GM12801 (cell line): ENCODE results near the gene SLC35C1.

ENCODE experiments used
- CTCF ChIP-seq: IDR thresholded peaks from one replicate; pipeline ENCODE4 v1.5.1; 2011; ENCODE audit warnings: control low read depth; ENCODE audit not compliant: insufficient read length; ENCODE audit errors: extremely low read depth

The SLC35C1 gene

DNA sequence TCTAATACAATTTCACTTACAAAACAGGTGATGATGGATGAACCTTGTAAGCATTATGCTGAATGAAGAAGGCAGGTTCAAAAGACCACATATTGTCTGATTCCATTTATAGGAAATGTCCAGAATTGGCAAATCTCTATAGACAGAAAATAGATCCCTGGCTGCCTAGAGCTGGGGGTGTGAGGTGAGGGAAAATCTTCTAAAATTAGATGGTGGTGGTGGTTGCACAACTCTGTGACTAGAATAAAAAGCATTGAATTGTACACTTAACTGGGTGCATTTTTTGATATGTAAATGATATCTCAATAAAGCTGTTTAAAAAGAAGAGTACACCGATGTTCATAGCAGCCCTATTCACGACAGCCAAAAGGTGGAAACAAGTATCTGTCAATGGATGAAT lies 25.6 kb downstream of the SLC35C1 start:
- TF ChIP-seq CTCF: no peak

GRCh38 chr11:45832811-45833441 lies 28.0 kb downstream of the SLC35C1 start:
- TF ChIP-seq CTCF: no peak

DNA sequence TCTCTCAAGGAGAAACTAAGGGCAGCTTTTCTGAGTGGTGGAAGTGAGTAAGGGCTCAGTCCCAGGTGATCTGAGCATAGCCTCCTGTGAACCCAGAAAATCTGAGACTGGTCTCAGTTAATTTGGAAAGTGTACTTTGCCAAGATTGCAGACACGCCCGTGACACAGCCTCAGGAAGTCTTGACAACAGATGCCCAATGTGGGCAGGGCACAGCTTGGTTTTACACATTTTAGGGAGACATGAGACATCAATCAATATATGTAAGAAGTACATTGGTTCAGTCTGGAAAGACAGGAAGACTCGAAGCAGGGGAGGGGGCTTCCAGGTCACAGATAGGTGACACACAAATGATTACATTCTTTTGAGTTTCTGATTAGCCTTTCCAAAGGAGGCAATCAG lies 28.8 kb downstream of the SLC35C1 start:
- no peak for TF ChIP-seq CTCF

- TF ChIP-seq CTCF: no peak
Measured at GRCh38 chr11:45834298-45834756, 29.4 kb downstream of the SLC35C1 start.

DNA sequence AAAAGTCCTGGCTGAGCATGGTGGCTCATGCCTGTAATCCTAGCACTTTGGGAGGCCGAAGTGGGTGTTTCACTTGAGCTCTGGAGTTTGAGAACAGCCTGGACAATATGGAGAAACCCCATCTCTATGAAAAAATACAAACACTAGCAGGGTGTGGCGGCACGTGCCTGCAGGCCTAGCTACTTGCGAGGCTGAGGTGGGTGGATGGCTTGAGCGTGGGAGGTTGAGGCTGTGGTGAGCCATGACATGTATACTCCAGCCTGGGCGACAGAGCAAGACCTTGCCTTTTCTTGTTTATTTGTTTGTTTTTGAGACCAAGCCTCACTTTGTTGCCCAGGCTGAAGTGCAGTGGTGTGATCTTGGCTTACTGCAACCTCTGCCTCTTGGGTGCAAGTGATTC lies 34.3 kb downstream of the SLC35C1 start:
- no peak for TF ChIP-seq CTCF

GRCh38 chr11:45843158-45843924 lies 38.4 kb downstream of the SLC35C1 start:
- no peak for TF ChIP-seq CTCF

DNA sequence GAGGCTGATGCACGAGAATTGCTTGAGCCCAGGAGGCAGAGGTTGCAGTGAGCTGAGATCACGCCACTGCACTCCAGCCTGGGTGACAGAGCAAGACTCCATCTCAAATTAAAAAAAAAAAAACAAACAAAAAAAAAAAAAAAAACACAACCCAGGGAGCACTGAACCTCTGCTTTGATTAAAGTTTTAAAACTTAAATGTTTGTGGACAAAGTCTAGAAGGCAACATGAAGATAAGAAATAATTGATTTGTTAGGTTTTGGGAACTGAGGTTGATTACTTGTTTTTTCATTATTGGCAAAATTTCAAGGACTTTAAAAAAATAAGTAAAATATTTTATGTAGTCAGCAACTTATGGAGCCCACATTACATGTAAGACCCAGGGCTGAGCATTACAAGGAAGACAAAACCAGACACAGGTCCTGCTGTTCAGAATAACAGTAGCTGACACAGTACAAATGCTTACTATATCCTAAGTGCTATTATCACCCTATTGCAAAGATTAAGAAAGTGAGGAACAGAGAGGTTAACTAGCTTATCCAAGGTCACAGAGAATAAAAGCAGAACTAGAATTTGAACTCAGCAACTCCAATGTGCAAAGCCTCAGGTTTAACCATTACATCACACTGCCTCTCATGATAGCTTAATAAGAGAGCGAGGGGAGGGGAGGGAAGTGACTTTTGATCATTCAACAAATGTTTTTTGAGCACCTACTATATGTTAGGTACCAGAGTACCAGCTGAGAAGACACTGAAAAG lies 40.1 kb downstream of the SLC35C1 start:
- TF ChIP-seq CTCF: no peak
